ENCODE data around the gene RCAN3.

RCAN3 gene

DNA sequence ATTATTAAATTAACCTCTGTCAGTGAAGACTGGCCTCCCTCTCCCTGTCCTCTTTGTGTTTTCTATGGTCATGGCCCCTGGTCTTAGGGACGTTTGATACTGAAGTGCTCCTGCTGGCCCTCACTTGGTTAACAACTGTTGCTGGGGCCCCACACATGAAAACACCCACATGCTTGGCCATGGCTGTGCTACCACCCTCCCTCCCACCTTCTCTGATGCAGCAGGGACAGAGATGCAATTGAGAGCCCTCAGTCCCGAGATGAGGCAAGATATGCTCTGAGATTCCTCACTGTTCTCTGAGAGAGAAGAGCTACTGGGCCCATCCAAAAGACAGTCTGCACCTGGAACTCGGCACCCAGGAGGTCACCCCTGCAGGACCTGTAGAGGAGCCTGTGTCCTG, 86.6 kb downstream of the RCAN3 start:
- no peak overlapping the region for H3K27ac ChIP-seq
- TF ChIP-seq, protein P1, sequence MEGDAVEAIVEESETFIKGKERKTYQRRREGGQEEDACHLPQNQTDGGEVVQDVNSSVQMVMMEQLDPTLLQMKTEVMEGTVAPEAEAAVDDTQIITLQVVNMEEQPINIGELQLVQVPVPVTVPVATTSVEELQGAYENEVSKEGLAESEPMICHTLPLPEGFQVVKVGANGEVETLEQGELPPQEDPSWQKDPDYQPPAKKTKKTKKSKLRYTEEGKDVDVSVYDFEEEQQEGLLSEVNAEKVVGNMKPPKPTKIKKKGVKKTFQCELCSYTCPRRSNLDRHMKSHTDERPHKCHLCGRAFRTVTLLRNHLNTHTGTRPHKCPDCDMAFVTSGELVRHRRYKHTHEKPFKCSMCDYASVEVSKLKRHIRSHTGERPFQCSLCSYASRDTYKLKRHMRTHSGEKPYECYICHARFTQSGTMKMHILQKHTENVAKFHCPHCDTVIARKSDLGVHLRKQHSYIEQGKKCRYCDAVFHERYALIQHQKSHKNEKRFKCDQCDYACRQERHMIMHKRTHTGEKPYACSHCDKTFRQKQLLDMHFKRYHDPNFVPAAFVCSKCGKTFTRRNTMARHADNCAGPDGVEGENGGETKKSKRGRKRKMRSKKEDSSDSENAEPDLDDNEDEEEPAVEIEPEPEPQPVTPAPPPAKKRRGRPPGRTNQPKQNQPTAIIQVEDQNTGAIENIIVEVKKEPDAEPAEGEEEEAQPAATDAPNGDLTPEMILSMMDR (conservative IDR thresholded peaks at IDR 0.05), result no peak

Measured in VCaP (cell line).